GM23338 (cell line): ENCODE measurements around the gene NET1. TPM values are rescaled to one million over a fixed set of nuclear protein-coding genes. Genes with fewer than 3 reads are reported as not detected.

ENCODE experiments used
- ATAC-seq: fragments of 200-7000 bp; cut with Tn5 transposase; 3 replicates; pipeline ENCODE4 v1.9.1; 2020
- DNase-seq: peaks from one replicate; pipeline ENCODE4 v3.0.0-alpha.2; 2015; ENCODE audit warnings: low spot score
- H2AFZ ChIP-seq: fragments of 200-600 bp; sonication (generic); 2 replicates; pipeline ENCODE4 v1.8.0; 2016; ENCODE audit warnings: antibody characterized with exemption, mild to moderate bottlenecking, moderate library complexity
- H3F3A ChIP-seq: fragments of 200-600 bp; sonication (generic); replicated peaks from 2 replicates; pipeline ENCODE4 v1.8.0; 2017; ENCODE audit warnings: antibody characterized with exemption, mixed run types, low read depth
- H3K27ac ChIP-seq: fragments of 200-600 bp; sonication (generic); 2 replicates; pipeline ENCODE4 v1.6.1; 2016; ENCODE audit warnings: low read depth
- H3K27me3 ChIP-seq: fragments of 200-600 bp; sonication (generic); 2 replicates; pipeline ENCODE4 v1.8.0; 2016; ENCODE audit warnings: mild to moderate bottlenecking, mixed run types, moderate library complexity; ENCODE audit not compliant: insufficient read depth
- H3K36me3 ChIP-seq: fragments of 200-600 bp; sonication (generic); 2 replicates; pipeline ENCODE4 v1.8.0; 2016; ENCODE audit warnings: mild to moderate bottlenecking; ENCODE audit not compliant: insufficient read depth
- H3K4me1 ChIP-seq: fragments of 200-600 bp; sonication (generic); 2 replicates; pipeline ENCODE4 v1.8.0; 2016; ENCODE audit warnings: mild to moderate bottlenecking, moderate library complexity; ENCODE audit not compliant: insufficient read depth
- H3K4me2 ChIP-seq: fragments of 200-600 bp; sonication (generic); 2 replicates; pipeline ENCODE4 v1.7.1; 2017; ENCODE audit warnings: mixed run types
- H3K4me3 ChIP-seq: fragments of 200-600 bp; sonication (generic); 2 replicates; pipeline ENCODE4 v1.6.1; 2016; ENCODE audit warnings: mixed run types
- H3K79me2 ChIP-seq: fragments of 200-600 bp; sonication (generic); replicated peaks from 2 replicates; pipeline ENCODE4 v1.8.0; 2017; ENCODE audit warnings: mild to moderate bottlenecking; ENCODE audit not compliant: insufficient read depth
- H3K9me2 ChIP-seq: fragments of 200-600 bp; sonication (generic); 2 replicates; pipeline ENCODE4 v1.8.0; 2017; ENCODE audit not compliant: insufficient read depth
- H4K20me1 ChIP-seq: fragments of 200-600 bp; sonication (generic); replicated peaks from 2 replicates; pipeline ENCODE4 v1.8.0; 2017; ENCODE audit warnings: mild to moderate bottlenecking; ENCODE audit not compliant: insufficient read depth
- H3K27ac Mint-ChIP-seq: 2 replicates; pipeline ENCODE4 v1.8.0; 2020; ENCODE audit warnings: inconsistent platforms, mild to moderate bottlenecking, moderate library complexity, mixed read lengths
- H3K27me3 Mint-ChIP-seq: 3 replicates; pipeline ENCODE4 v1.8.0; 2022; ENCODE audit warnings: low read depth, mild to moderate bottlenecking, moderate library complexity, mixed read lengths, inconsistent platforms; ENCODE audit not compliant: insufficient read depth, poor library complexity
- H3K36me3 Mint-ChIP-seq: 3 replicates; pipeline ENCODE4 v1.8.0; 2021; ENCODE audit warnings: low read depth, mild to moderate bottlenecking, inconsistent platforms, moderate library complexity, mixed read lengths
- H3K4me1 Mint-ChIP-seq: 3 replicates; pipeline ENCODE4 v1.8.0; 2020; ENCODE audit warnings: mild to moderate bottlenecking, inconsistent platforms, mixed read lengths
- H3K4me3 Mint-ChIP-seq: 3 replicates; pipeline ENCODE4 v1.8.0; 2021; ENCODE audit warnings: moderate library complexity, mild to moderate bottlenecking, inconsistent platforms, mixed read lengths
- H3K9me3 Mint-ChIP-seq: 3 replicates; pipeline ENCODE4 v1.8.0; 2020; ENCODE audit warnings: moderate library complexity, mild to moderate bottlenecking, inconsistent platforms, mixed read lengths
- CREB1 ChIP-seq: fragments of 250-450 bp; sonication (Bioruptor Pico); IDR thresholded peaks from 2 replicates; pipeline ENCODE4 v1.5.0; 2020; ENCODE audit warnings: low read depth, mild to moderate bottlenecking, moderate library complexity
- EZH2 ChIP-seq: fragments of 200-600 bp; sonication (generic); IDR thresholded peaks from one replicate; pipeline ENCODE4 v1.8.0; 2017; ENCODE audit warnings: antibody characterized with exemption, mild to moderate bottlenecking, low read depth; ENCODE audit not compliant: unreplicated experiment
- EZH2phosphoT487 ChIP-seq: fragments of 200-600 bp; sonication (generic); IDR thresholded peaks from one replicate; pipeline ENCODE4 v1.8.1; 2018; ENCODE audit warnings: antibody characterized with exemption; ENCODE audit not compliant: unreplicated experiment
- JUNB ChIP-seq: IDR thresholded peaks from one replicate; pipeline ENCODE4 v1.6.1; 2016; ENCODE audit warnings: antibody characterized with exemption; ENCODE audit not compliant: unreplicated experiment
- NANOG ChIP-seq: IDR thresholded peaks from 2 replicates; pipeline ENCODE4 v1.6.1; 2016; ENCODE audit warnings: antibody characterized with exemption, borderline replicate concordance
- POLR2AphosphoS5 ChIP-seq: IDR thresholded peaks from 2 replicates; pipeline ENCODE4 v1.6.1; 2016; ENCODE audit warnings: antibody characterized with exemption, low read depth
- STAT1 ChIP-seq: IDR thresholded peaks from one replicate; pipeline ENCODE4 v1.6.1; 2016; ENCODE audit warnings: antibody characterized with exemption; ENCODE audit not compliant: unreplicated experiment
- ZNF114 ChIP-seq: fragments of 250-450 bp; sonication (Bioruptor Pico); IDR thresholded peaks from 2 replicates; pipeline ENCODE4 v1.5.0; 2020; ENCODE audit warnings: mild to moderate bottlenecking, moderate library complexity
- ZNF331 ChIP-seq: fragments of 250-450 bp; sonication (Bioruptor Pico); IDR thresholded peaks from 2 replicates; pipeline ENCODE4 v1.5.0; 2020; ENCODE audit warnings: low read depth, mild to moderate bottlenecking, moderate library complexity
- polyA plus RNA-seq: library from polyadenylated mRNA; unstranded; fragments of >200 nt; fragmentation: Nextera tagmentation; extraction: Ambion mirVana; gene quantifications from 2 replicates; pipeline ENCODE4 v1.2.1, GENCODE V29; 2016
- total RNA-seq: library from RNA; depleted of rRNA; stranded (reverse); fragments of >200 nt; shearing (Covaris generic); gene quantifications from 2 replicates; pipeline ENCODE4 v1.2.3, GENCODE V29; 2014
- TF ChIP-seq, protein P1 (sequence below): IDR thresholded peaks from one replicate; pipeline ENCODE4 v1.6.1; 2018; ENCODE audit warnings: antibody characterized with exemption; ENCODE audit not compliant: unreplicated experiment
- TF ChIP-seq, protein P2 (sequence below): fragments of 250-450 bp; sonication (Bioruptor Pico); IDR thresholded peaks from 2 replicates; pipeline ENCODE4 v1.5.0; 2020; ENCODE audit warnings: mild to moderate bottlenecking, moderate library complexity
- TF ChIP-seq, protein P3 (sequence below), 2 experiments: fragments of 200-600 bp in 1 of 2; sonication (generic) in 1 of 2; conservative IDR thresholded peaks; 2 replicates each; pipeline versions ENCODE4 v1.5.1 to v1.6.1; 2016 to 2017; ENCODE audit warnings: antibody characterized with exemption in 2 of 2, low read depth in 2 of 2, mild to moderate bottlenecking in 2 of 2, moderate library complexity in 1 of 2
- TF ChIP-seq, protein P4 (sequence below): IDR thresholded peaks from 2 replicates; pipeline ENCODE4 v1.6.1; 2016; ENCODE audit warnings: antibody characterized with exemption

The NET1 gene
- total and polyA plus RNA-seq, 2 experiments from 2014 or later, result 47.9 to 93.9 TPM

DNA sequence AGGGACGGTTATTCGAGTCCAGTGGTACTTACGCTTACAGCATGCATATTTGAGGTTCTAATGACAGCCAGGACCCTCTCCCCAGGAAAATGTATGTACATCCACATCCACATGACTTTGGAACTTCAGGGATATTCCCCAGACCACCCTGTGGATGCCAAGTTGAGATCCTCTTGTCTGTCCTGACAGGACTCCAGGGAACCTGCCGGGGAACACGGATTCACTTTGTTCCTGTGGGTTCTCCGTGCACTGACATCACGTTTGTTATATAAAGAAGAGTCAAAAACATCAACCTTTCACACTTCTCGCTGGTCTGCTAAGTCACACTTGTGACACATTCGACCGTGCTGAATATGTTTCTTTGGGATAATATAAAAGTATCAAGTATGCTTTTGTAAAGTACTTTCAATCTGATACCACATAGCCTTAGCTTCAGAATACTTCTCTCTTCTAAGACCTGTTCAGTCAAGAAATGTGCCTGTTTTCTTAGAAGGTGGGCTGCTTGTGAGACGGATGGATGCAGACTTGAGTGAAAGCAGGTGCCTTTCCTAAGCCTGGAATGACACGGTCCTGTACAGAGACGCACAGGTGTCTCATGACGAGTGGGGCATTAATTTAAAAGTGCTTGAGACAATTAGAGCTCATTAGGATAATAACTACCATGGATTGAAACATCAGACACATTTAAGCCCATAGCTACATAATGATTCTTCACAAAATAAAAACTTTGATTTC is 48.3 kb downstream of the NET1 start:
- no peak overlapping the region for H3K27ac Mint-ChIP-seq
- Histone ChIP-seq H3F3A (no peaks in the 10 kb centered on the region), H4K20me1 (no peaks in the 10 kb centered on the region), H3K4me1 (peaks cover 10% of the 10 kb centered on the region), H3K4me2 (no peak overlapping the region), H3K9me2 (peaks cover 5% of the 10 kb centered on the region; the same call in 1 of the 2 replicates), H3K27ac (peak overlapping the region; percentile 65; the same call in 1 of the 2 replicates), H2AFZ (no peak overlapping the region), H3K27me3 (no peaks in the 10 kb centered on the region), H3K79me2 (no peaks in the 10 kb centered on the region; the same call in 1 of the 2 replicates), H3K36me3 (peaks cover 29% of the 10 kb centered on the region), H3K4me3 (no peak overlapping the region)
- no peak for DNase-seq
- peaks cover 8% of the 10 kb centered on the region for H3K27me3 Mint-ChIP-seq
- peaks cover 27% of the 10 kb centered on the region for H3K4me1 Mint-ChIP-seq
- TF ChIP-seq, protein P1, sequence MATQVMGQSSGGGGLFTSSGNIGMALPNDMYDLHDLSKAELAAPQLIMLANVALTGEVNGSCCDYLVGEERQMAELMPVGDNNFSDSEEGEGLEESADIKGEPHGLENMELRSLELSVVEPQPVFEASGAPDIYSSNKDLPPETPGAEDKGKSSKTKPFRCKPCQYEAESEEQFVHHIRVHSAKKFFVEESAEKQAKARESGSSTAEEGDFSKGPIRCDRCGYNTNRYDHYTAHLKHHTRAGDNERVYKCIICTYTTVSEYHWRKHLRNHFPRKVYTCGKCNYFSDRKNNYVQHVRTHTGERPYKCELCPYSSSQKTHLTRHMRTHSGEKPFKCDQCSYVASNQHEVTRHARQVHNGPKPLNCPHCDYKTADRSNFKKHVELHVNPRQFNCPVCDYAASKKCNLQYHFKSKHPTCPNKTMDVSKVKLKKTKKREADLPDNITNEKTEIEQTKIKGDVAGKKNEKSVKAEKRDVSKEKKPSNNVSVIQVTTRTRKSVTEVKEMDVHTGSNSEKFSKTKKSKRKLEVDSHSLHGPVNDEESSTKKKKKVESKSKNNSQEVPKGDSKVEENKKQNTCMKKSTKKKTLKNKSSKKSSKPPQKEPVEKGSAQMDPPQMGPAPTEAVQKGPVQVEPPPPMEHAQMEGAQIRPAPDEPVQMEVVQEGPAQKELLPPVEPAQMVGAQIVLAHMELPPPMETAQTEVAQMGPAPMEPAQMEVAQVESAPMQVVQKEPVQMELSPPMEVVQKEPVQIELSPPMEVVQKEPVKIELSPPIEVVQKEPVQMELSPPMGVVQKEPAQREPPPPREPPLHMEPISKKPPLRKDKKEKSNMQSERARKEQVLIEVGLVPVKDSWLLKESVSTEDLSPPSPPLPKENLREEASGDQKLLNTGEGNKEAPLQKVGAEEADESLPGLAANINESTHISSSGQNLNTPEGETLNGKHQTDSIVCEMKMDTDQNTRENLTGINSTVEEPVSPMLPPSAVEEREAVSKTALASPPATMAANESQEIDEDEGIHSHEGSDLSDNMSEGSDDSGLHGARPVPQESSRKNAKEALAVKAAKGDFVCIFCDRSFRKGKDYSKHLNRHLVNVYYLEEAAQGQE, result no peak
- TF ChIP-seq ZNF331 (no peak), NANOG (no peak), STAT1 (no peak), EZH2 (no peak), CREB1 (CRISPR knock-in tag) (no peak), POLR2AphosphoS5 (no peak), EZH2phosphoT487 (no peak), ZNF114 (no peak), JUNB (no peak)
- TF ChIP-seq, protein P2, sequence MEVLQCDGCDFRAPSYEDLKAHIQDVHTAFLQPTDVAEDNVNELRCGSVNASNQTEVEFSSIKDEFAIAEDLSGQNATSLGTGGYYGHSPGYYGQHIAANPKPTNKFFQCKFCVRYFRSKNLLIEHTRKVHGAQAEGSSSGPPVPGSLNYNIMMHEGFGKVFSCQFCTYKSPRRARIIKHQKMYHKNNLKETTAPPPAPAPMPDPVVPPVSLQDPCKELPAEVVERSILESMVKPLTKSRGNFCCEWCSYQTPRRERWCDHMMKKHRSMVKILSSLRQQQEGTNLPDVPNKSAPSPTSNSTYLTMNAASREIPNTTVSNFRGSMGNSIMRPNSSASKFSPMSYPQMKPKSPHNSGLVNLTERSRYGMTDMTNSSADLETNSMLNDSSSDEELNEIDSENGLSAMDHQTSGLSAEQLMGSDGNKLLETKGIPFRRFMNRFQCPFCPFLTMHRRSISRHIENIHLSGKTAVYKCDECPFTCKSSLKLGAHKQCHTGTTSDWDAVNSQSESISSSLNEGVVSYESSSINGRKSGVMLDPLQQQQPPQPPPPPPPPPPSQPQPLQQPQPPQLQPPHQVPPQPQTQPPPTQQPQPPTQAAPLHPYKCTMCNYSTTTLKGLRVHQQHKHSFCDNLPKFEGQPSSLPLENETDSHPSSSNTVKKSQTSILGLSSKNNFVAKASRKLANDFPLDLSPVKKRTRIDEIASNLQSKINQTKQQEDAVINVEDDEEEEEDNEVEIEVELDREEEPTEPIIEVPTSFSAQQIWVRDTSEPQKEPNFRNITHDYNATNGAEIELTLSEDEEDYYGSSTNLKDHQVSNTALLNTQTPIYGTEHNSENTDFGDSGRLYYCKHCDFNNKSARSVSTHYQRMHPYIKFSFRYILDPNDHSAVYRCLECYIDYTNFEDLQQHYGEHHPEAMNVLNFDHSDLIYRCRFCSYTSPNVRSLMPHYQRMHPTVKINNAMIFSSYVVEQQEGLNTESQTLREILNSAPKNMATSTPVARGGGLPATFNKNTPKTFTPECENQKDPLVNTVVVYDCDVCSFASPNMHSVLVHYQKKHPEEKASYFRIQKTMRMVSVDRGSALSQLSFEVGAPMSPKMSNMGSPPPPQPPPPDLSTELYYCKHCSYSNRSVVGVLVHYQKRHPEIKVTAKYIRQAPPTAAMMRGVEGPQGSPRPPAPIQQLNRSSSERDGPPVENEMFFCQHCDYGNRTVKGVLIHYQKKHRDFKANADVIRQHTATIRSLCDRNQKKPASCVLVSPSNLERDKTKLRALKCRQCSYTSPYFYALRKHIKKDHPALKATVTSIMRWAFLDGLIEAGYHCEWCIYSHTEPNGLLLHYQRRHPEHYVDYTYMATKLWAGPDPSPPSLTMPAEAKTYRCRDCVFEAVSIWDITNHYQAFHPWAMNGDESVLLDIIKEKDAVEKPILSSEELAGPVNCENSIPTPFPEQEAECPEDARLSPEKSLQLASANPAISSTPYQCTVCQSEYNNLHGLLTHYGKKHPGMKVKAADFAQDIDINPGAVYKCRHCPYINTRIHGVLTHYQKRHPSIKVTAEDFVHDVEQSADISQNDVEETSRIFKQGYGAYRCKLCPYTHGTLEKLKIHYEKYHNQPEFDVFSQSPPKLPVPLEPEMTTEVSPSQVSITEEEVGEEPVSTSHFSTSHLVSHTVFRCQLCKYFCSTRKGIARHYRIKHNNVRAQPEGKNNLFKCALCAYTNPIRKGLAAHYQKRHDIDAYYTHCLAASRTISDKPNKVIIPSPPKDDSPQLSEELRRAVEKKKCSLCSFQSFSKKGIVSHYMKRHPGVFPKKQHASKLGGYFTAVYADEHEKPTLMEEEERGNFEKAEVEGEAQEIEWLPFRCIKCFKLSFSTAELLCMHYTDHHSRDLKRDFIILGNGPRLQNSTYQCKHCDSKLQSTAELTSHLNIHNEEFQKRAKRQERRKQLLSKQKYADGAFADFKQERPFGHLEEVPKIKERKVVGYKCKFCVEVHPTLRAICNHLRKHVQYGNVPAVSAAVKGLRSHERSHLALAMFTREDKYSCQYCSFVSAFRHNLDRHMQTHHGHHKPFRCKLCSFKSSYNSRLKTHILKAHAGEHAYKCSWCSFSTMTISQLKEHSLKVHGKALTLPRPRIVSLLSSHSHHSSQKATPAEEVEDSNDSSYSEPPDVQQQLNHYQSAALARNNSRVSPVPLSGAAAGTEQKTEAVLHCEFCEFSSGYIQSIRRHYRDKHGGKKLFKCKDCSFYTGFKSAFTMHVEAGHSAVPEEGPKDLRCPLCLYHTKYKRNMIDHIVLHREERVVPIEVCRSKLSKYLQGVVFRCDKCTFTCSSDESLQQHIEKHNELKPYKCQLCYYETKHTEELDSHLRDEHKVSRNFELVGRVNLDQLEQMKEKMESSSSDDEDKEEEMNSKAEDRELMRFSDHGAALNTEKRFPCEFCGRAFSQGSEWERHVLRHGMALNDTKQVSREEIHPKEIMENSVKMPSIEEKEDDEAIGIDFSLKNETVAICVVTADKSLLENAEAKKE (CRISPR knock-in tag), result no peak
- TF ChIP-seq, protein P3, sequence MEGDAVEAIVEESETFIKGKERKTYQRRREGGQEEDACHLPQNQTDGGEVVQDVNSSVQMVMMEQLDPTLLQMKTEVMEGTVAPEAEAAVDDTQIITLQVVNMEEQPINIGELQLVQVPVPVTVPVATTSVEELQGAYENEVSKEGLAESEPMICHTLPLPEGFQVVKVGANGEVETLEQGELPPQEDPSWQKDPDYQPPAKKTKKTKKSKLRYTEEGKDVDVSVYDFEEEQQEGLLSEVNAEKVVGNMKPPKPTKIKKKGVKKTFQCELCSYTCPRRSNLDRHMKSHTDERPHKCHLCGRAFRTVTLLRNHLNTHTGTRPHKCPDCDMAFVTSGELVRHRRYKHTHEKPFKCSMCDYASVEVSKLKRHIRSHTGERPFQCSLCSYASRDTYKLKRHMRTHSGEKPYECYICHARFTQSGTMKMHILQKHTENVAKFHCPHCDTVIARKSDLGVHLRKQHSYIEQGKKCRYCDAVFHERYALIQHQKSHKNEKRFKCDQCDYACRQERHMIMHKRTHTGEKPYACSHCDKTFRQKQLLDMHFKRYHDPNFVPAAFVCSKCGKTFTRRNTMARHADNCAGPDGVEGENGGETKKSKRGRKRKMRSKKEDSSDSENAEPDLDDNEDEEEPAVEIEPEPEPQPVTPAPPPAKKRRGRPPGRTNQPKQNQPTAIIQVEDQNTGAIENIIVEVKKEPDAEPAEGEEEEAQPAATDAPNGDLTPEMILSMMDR (conservative IDR thresholded peaks at IDR 0.05; ENCODE audit: low read depth in 2 of 2), result no peak
- TF ChIP-seq, protein P4, sequence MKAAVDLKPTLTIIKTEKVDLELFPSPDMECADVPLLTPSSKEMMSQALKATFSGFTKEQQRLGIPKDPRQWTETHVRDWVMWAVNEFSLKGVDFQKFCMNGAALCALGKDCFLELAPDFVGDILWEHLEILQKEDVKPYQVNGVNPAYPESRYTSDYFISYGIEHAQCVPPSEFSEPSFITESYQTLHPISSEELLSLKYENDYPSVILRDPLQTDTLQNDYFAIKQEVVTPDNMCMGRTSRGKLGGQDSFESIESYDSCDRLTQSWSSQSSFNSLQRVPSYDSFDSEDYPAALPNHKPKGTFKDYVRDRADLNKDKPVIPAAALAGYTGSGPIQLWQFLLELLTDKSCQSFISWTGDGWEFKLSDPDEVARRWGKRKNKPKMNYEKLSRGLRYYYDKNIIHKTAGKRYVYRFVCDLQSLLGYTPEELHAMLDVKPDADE, result no peak
- ATAC-seq, result no peak
- H3K9me3 Mint-ChIP-seq, result peaks cover 30% of the 10 kb centered on the region
- peaks cover 92% of the 10 kb centered on the region for H3K36me3 Mint-ChIP-seq
- H3K4me3 Mint-ChIP-seq, result no peak overlapping the region
